Fibroblast of lung (primary cell): ENCODE data around the gene OR8G5. TPM values are rescaled to one million over a fixed set of nuclear protein-coding genes. Genes with fewer than 3 reads are reported as not detected.

Experiments used
- DNase-seq, 2 donors: peaks; one replicate each; pipeline versions ENCODE4 v3.0.0 to v3.0.0-alpha.2; 2010; ENCODE audit warnings: low read depth in 2 of 2
- H2AFZ ChIP-seq: 2 replicates; pipeline ENCODE4 v1.5.1; 2012; ENCODE audit warnings: low read length, control low read depth, inconsistent platforms
- H3K27ac ChIP-seq: 2 replicates; pipeline ENCODE4 v1.5.1; 2011; ENCODE audit warnings: low read length, control low read depth; ENCODE audit not compliant: insufficient read depth
- H3K27me3 ChIP-seq: 2 replicates; pipeline ENCODE4 v1.5.1; 2011; ENCODE audit warnings: mild to moderate bottlenecking, low read length; ENCODE audit not compliant: control insufficient read depth, insufficient read depth
- H3K36me3 ChIP-seq: 2 replicates; pipeline ENCODE4 v1.5.1; 2011; ENCODE audit warnings: low read length; ENCODE audit not compliant: control insufficient read depth, insufficient read depth
- H3K4me1 ChIP-seq: 2 replicates; pipeline ENCODE4 v1.5.1; 2011; ENCODE audit warnings: low read length; ENCODE audit not compliant: control insufficient read depth, insufficient read depth; ENCODE audit errors: extremely low read depth
- H3K4me2 ChIP-seq: 2 replicates; pipeline ENCODE4 v1.5.1; 2011; ENCODE audit warnings: low read length, control low read depth; ENCODE audit not compliant: insufficient read depth; ENCODE audit errors: extremely low read depth
- H3K4me3 ChIP-seq, 4 experiments: fragments of 200-600 bp in 1 of 4; sonication (generic) in 1 of 4; replicated peaks in 1 of 4; 2 replicates each; pipeline ENCODE4 v1.5.1; 2011 to 2016; ENCODE audit warnings: low read length in 4 of 4, low read depth in 3 of 4, mild to moderate bottlenecking in 3 of 4, control low read depth in 2 of 4, inconsistent platforms in 1 of 4, mixed read lengths in 1 of 4; ENCODE audit not compliant: insufficient read depth in 1 of 4; ENCODE audit errors: control extremely low read depth in 1 of 4
- H3K79me2 ChIP-seq: 2 replicates; pipeline ENCODE4 v1.5.1; 2012; ENCODE audit warnings: mild to moderate bottlenecking, low read length, inconsistent platforms; ENCODE audit not compliant: control insufficient read depth, insufficient read depth
- H3K9ac ChIP-seq: 2 replicates; pipeline ENCODE4 v1.5.1; 2011; ENCODE audit warnings: mild to moderate bottlenecking, low read length, control low read depth; ENCODE audit not compliant: insufficient read depth
- H3K9me3 ChIP-seq: 2 replicates; pipeline ENCODE4 v1.5.1; 2012; ENCODE audit warnings: low read depth, low read length; ENCODE audit not compliant: control insufficient read depth, insufficient read depth
- H4K20me1 ChIP-seq: 2 replicates; pipeline ENCODE4 v1.5.1; 2011; ENCODE audit warnings: low read length; ENCODE audit not compliant: control insufficient read depth, insufficient read depth; ENCODE audit errors: extremely low read depth
- CTCF ChIP-seq, 2 donors: IDR thresholded peaks in 1 of 2; conservative IDR thresholded peaks in 1 of 2; 1 replicate in 1 of 2; 2 replicates in 1 of 2; pipeline ENCODE4 v1.5.1; 2011 to 2012; ENCODE audit warnings: low read length in 2 of 2, control low read depth in 1 of 2, inconsistent platforms in 1 of 2, low read depth in 1 of 2, mild to moderate bottlenecking in 1 of 2
- EZH2 ChIP-seq: IDR thresholded peaks from 2 replicates; pipeline ENCODE4 v1.5.1; 2012; ENCODE audit warnings: low read length, control low read depth, mild to moderate bottlenecking; ENCODE audit errors: missing control alignments
- polyA plus RNA-seq, 2 donors: library from polyadenylated mRNA; depleted of rRNA in 1 of 2; stranded (reverse) in 1 of 2; unstranded in 1 of 2; fragments of >200 nt; gene quantifications; 2 replicates each; pipeline ENCODE4 v1.2.1, GENCODE V29; 2011 to 2012; ENCODE audit warnings: missing spikeins in 1 of 2
- total RNA-seq: library from RNA; depleted of rRNA; stranded (reverse); fragments of >200 nt; gene quantifications from 2 replicates; pipeline ENCODE4 v1.2.1, GENCODE V29; 2014

OR8G5 gene
- total and polyA plus RNA-seq, 2 donors (not counting 1 experiment from before 2014, with no cell fraction given) = not detected

GRCh38 chr11:124277804-124278203 is 21.6 kb downstream of the OR8G5 start:
- Histone ChIP-seq H3K9me3 (no peaks in the 10 kb centered on the region), H3K4me2 (no peak overlapping the region)

GRCh38 chr11:124278261-124278660 is 22.1 kb downstream of the OR8G5 start:
- no peaks in the 10 kb centered on the region for H3K36me3 ChIP-seq
- H3K9ac ChIP-seq = no peak overlapping the region
- H2AFZ ChIP-seq = no peak overlapping the region
- no peaks in the 10 kb centered on the region for H3K79me2 ChIP-seq
- H3K4me3 ChIP-seq = no peak overlapping the region
- TF ChIP-seq EZH2 = no peak
- no peak for TF ChIP-seq CTCF (conservative IDR thresholded peaks at IDR 0.05 in 1 of 2, IDR thresholded peaks at IDR 0.05 in 1 of 2; ENCODE audit: low read depth in 1 of 2, low read length in 2 of 2)
- peak in 1 of 2 donors; percentile 10 for DNase-seq
- no peaks in the 10 kb centered on the region for H3K9me3 ChIP-seq
- H3K4me1 ChIP-seq = no peaks in the 10 kb centered on the region
- no peak overlapping the region for H3K4me2 ChIP-seq
- H3K27ac ChIP-seq = no peak overlapping the region
- H3K27me3 ChIP-seq = no peaks in the 10 kb centered on the region
- H4K20me1 ChIP-seq = no peaks in the 10 kb centered on the region

More at GRCh38 chr11:124277804-124278203, 21.6 kb downstream of the OR8G5 start:
- Histone ChIP-seq H3K27me3 (no peaks in the 10 kb centered on the region), H3K9ac (no peak overlapping the region), H3K79me2 (no peaks in the 10 kb centered on the region), H3K36me3 (no peaks in the 10 kb centered on the region), H2AFZ (no peak overlapping the region), H4K20me1 (no peaks in the 10 kb centered on the region), H3K27ac (no peak overlapping the region), H3K4me1 (no peaks in the 10 kb centered on the region), H3K4me3 (no peak overlapping the region)
- TF ChIP-seq CTCF (conservative IDR thresholded peaks at IDR 0.05 in 1 of 2, IDR thresholded peaks at IDR 0.05 in 1 of 2; ENCODE audit: low read depth in 1 of 2, low read length in 2 of 2) = no peak
- no peak for TF ChIP-seq EZH2
- DNase-seq = no peak

- H2AFZ ChIP-seq = no peak overlapping the region
- H3K9me3 ChIP-seq = no peaks in the 10 kb centered on the region
- peak overlapping the region; percentile 10 for H3K27ac ChIP-seq
- peak; percentile 84 to 89 for DNase-seq
- no peaks in the 10 kb centered on the region for H3K4me1 ChIP-seq
- H3K36me3 ChIP-seq = no peaks in the 10 kb centered on the region
- peak overlapping the region; percentile 42 for H3K4me2 ChIP-seq
- H3K79me2 ChIP-seq = no peaks in the 10 kb centered on the region
- TF ChIP-seq EZH2 (no peak), CTCF (conservative IDR thresholded peaks at IDR 0.05 in 1 of 2, IDR thresholded peaks at IDR 0.05 in 1 of 2; ENCODE audit: low read depth in 1 of 2, low read length in 2 of 2) (no peak)
- H3K27me3 ChIP-seq = no peaks in the 10 kb centered on the region
- no peak overlapping the region for H3K4me3 ChIP-seq
- no peaks in the 10 kb centered on the region for H4K20me1 ChIP-seq
- no peak overlapping the region for H3K9ac ChIP-seq
Measured at GRCh38 chr11:124285610-124286344, 29.6 kb downstream of the OR8G5 start.
